Mesendoderm (in vitro differentiated cells): ENCODE results near the gene CABCOCO1.
A peak's percentile ranks its signal among the peaks of the same experiment; 100 is the strongest.

ENCODE experiments used
- DNase-seq: peaks from one replicate; pipeline ENCODE4 v3.0.0; 2013
- H2AK5ac ChIP-seq: 2 replicates; pipeline ENCODE4 v1.6.1; 2013; ENCODE audit warnings: low read length, inconsistent platforms
- H2BK120ac ChIP-seq: 2 replicates; pipeline ENCODE4 v1.6.1; 2013; ENCODE audit warnings: low read depth, mild to moderate bottlenecking, low read length, moderate library complexity, mixed read lengths
- H2BK15ac ChIP-seq: replicated peaks from 2 replicates; pipeline ENCODE4 v1.6.1; 2013; ENCODE audit warnings: low read depth, mild to moderate bottlenecking, moderate library complexity
- H2BK5ac ChIP-seq: 2 replicates; pipeline ENCODE4 v1.6.1; 2013; ENCODE audit warnings: low read length, inconsistent platforms
- H3K18ac ChIP-seq: 2 replicates; pipeline ENCODE4 v1.6.1; 2013; ENCODE audit warnings: mild to moderate bottlenecking, low read length, mixed read lengths
- H3K23ac ChIP-seq: one replicate; pipeline ENCODE4 v1.6.1; 2013; ENCODE audit warnings: low read length
- H3K27ac ChIP-seq: 2 replicates; pipeline ENCODE4 v1.5.1; 2013; ENCODE audit warnings: low read depth, mild to moderate bottlenecking, inconsistent platforms, low read length, moderate library complexity
- H3K27me3 ChIP-seq: 2 replicates; pipeline ENCODE4 v1.6.1; 2013; ENCODE audit warnings: low read length, control low read depth, mild to moderate bottlenecking, inconsistent platforms; ENCODE audit not compliant: insufficient read depth, poor library complexity
- H3K36me3 ChIP-seq: 2 replicates; pipeline ENCODE4 v1.6.1; 2013; ENCODE audit warnings: low read length, inconsistent platforms; ENCODE audit not compliant: control insufficient read depth, insufficient read depth
- H3K4ac ChIP-seq: one replicate; pipeline ENCODE4 v1.6.1; 2013; ENCODE audit warnings: low read depth, mild to moderate bottlenecking, low read length, moderate library complexity
- H3K4me1 ChIP-seq: 2 replicates; pipeline ENCODE4 v1.6.1; 2013; ENCODE audit warnings: low read depth, low read length, inconsistent platforms; ENCODE audit not compliant: control insufficient read depth
- H3K4me2 ChIP-seq: 2 replicates; pipeline ENCODE4 v1.6.1; 2013; ENCODE audit warnings: low read length
- H3K4me3 ChIP-seq: 2 replicates; pipeline ENCODE4 v1.5.1; 2013; ENCODE audit warnings: mild to moderate bottlenecking, low read length
- H3K56ac ChIP-seq: one replicate; pipeline ENCODE4 v1.6.1; 2013; ENCODE audit warnings: low read length
- H3K79me1 ChIP-seq: 2 replicates; pipeline ENCODE4 v1.6.1; 2013; ENCODE audit warnings: low read length, inconsistent platforms
- H3K79me2 ChIP-seq: 2 replicates; pipeline ENCODE4 v1.6.1; 2013; ENCODE audit warnings: mild to moderate bottlenecking, low read length; ENCODE audit not compliant: control insufficient read depth, insufficient read depth
- H3K9ac ChIP-seq: 2 replicates; pipeline ENCODE4 v1.6.1; 2013; ENCODE audit warnings: low read length, inconsistent platforms
- H4K5ac ChIP-seq: one replicate; pipeline ENCODE4 v1.6.1; 2013; ENCODE audit warnings: low read length
- H4K8ac ChIP-seq: one replicate; pipeline ENCODE4 v1.6.1; 2013; ENCODE audit warnings: low read depth, mild to moderate bottlenecking, control low read depth, low read length, moderate library complexity
- WGBS: extraction: QIAGEN DNeasy Blood & Tissue Kit; methylation state at CpG from one replicate; pipeline ENCODE4 v1.1.7; 2013; ENCODE audit warnings: low lambda C conversion rate, missing lambda C conversion rate; ENCODE audit not compliant: insufficient coverage; ENCODE audit errors: extremely low coverage; 5-methylcytosine and 5-hydroxymethylcytosine counted together

The CABCOCO1 gene

GRCh38 chr10:61810263-61810662 lies 147.5 kb downstream of the CABCOCO1 start:
- DNase-seq: no peak
- Histone ChIP-seq H3K79me2 (no peaks in the 10 kb centered on the region), H2BK120ac (no peak overlapping the region), H4K8ac (no peak overlapping the region), H3K56ac (no peak overlapping the region), H4K5ac (no peak overlapping the region), H3K27ac (no peak overlapping the region), H3K18ac (no peak overlapping the region), H2AK5ac (no peak overlapping the region), H3K27me3 (no peaks in the 10 kb centered on the region), H3K4me3 (no peak overlapping the region), H2BK15ac (no peak overlapping the region), H3K4me1 (no peaks in the 10 kb centered on the region), H2BK5ac (no peak overlapping the region), H3K36me3 (no peaks in the 10 kb centered on the region), H3K4ac (no peak overlapping the region), H3K23ac (no peak overlapping the region), H3K79me1 (no peaks in the 10 kb centered on the region), H3K9ac (no peak overlapping the region), H3K4me2 (no peak overlapping the region)
- WGBS: no CpG with 5 or more reads among the region's 2 CpGs

GRCh38 chr10:61812052-61812721 lies 149.5 kb downstream of the CABCOCO1 start:
- H2BK120ac ChIP-seq: no peak overlapping the region
- no peak overlapping the region for H3K9ac ChIP-seq
- H3K4me1 ChIP-seq: no peaks in the 10 kb centered on the region
- no peak overlapping the region for H3K4me3 ChIP-seq
- no peak overlapping the region for H3K4me2 ChIP-seq
- no peak overlapping the region for H4K8ac ChIP-seq
- H2AK5ac ChIP-seq: no peak overlapping the region
- no peak overlapping the region for H2BK5ac ChIP-seq
- no peak overlapping the region for H3K18ac ChIP-seq
- H3K23ac ChIP-seq: no peak overlapping the region
- H3K27me3 ChIP-seq: no peaks in the 10 kb centered on the region
- no peak overlapping the region for H3K27ac ChIP-seq
- no peak overlapping the region for H4K5ac ChIP-seq
- H3K79me1 ChIP-seq: no peaks in the 10 kb centered on the region
- no peak overlapping the region for H3K4ac ChIP-seq
- H3K79me2 ChIP-seq: no peaks in the 10 kb centered on the region
- no peak for DNase-seq
- H2BK15ac ChIP-seq: no peak overlapping the region
- WGBS: no CpG with 5 or more reads among the region's 5 CpGs
- H3K36me3 ChIP-seq: no peaks in the 10 kb centered on the region
- no peak overlapping the region for H3K56ac ChIP-seq

- H4K5ac ChIP-seq: no peak overlapping the region
- no peak overlapping the region for H3K27ac ChIP-seq
- WGBS: no CpG with 5 or more reads among the region's 3 CpGs
- no peak overlapping the region for H2BK15ac ChIP-seq
- H3K4me1 ChIP-seq: no peaks in the 10 kb centered on the region
- H3K79me1 ChIP-seq: no peaks in the 10 kb centered on the region
- H3K18ac ChIP-seq: no peak overlapping the region
- H3K23ac ChIP-seq: no peak overlapping the region
- no peak overlapping the region for H3K4ac ChIP-seq
- no peak overlapping the region for H3K56ac ChIP-seq
- H2AK5ac ChIP-seq: no peak overlapping the region
- no peak overlapping the region for H3K4me3 ChIP-seq
- H3K27me3 ChIP-seq: no peaks in the 10 kb centered on the region
- no peak overlapping the region for H4K8ac ChIP-seq
- H2BK5ac ChIP-seq: no peak overlapping the region
- H2BK120ac ChIP-seq: no peak overlapping the region
- H3K4me2 ChIP-seq: no peak overlapping the region
- H3K9ac ChIP-seq: no peak overlapping the region
- no peak for DNase-seq
- H3K36me3 ChIP-seq: no peaks in the 10 kb centered on the region
- H3K79me2 ChIP-seq: no peaks in the 10 kb centered on the region
These were observed 150.2 kb downstream of the CABCOCO1 start for GRCh38 chr10:61812920-61813319.

GRCh38 chr10:61814160-61814559 lies 151.4 kb downstream of the CABCOCO1 start:
- Histone ChIP-seq H3K79me2 (no peaks in the 10 kb centered on the region), H3K4me2 (no peak overlapping the region), H2BK120ac (no peak overlapping the region), H3K4ac (no peak overlapping the region), H3K56ac (no peak overlapping the region), H2BK15ac (no peak overlapping the region), H3K23ac (no peak overlapping the region), H4K8ac (no peak overlapping the region), H3K4me1 (no peaks in the 10 kb centered on the region), H3K27me3 (no peaks in the 10 kb centered on the region), H4K5ac (no peak overlapping the region), H3K27ac (no peak overlapping the region), H2BK5ac (no peak overlapping the region), H3K36me3 (no peaks in the 10 kb centered on the region), H3K18ac (no peak overlapping the region), H3K4me3 (no peak overlapping the region), H2AK5ac (no peak overlapping the region), H3K79me1 (no peaks in the 10 kb centered on the region), H3K9ac (no peak overlapping the region)
- DNase-seq: no peak
- no CpG with 5 or more reads among the region's 2 CpGs for WGBS

GRCh38 chr10:61815496-61815895 lies 152.8 kb downstream of the CABCOCO1 start:
- no peak overlapping the region for H3K4me3 ChIP-seq
- H4K8ac ChIP-seq: no peak overlapping the region
- peak; percentile 90 for DNase-seq
- H4K5ac ChIP-seq: no peak overlapping the region
- H3K23ac ChIP-seq: no peak overlapping the region
- H3K36me3 ChIP-seq: no peaks in the 10 kb centered on the region
- H2BK5ac ChIP-seq: no peak overlapping the region
- H3K4me1 ChIP-seq: no peaks in the 10 kb centered on the region
- no peak overlapping the region for H3K27ac ChIP-seq
- H3K79me2 ChIP-seq: no peaks in the 10 kb centered on the region
- H3K79me1 ChIP-seq: no peaks in the 10 kb centered on the region
- H3K4ac ChIP-seq: no peak overlapping the region
- no peak overlapping the region for H3K56ac ChIP-seq
- H3K27me3 ChIP-seq: no peaks in the 10 kb centered on the region
- H2BK120ac ChIP-seq: no peak overlapping the region
- no peak overlapping the region for H2BK15ac ChIP-seq
- no peak overlapping the region for H2AK5ac ChIP-seq
- no peak overlapping the region for H3K9ac ChIP-seq
- H3K18ac ChIP-seq: no peak overlapping the region
- no peak overlapping the region for H3K4me2 ChIP-seq
